SH-SY5Y (cell line): ENCODE results near the gene GNAI3.

Experiments
- GATA2 ChIP-seq: IDR thresholded peaks from 2 replicates; pipeline ENCODE4 v1.6.1; 2011; ENCODE audit warnings: mild to moderate bottlenecking, low read depth, low read length
- GATA3 ChIP-seq: IDR thresholded peaks from 2 replicates; pipeline ENCODE4 v1.6.1; 2011; ENCODE audit warnings: low read depth, mild to moderate bottlenecking, low read length, moderate library complexity

- TF ChIP-seq GATA2 = no peak
- no peak for TF ChIP-seq GATA3
Measured at GRCh38 chr1:109531380-109531779, 17.0 kb upstream of the GNAI3 start.
